Stimulated activated CD4-positive, alpha-beta T cell treated with anti-CD3 and anti-CD28 coated beads, Interleukin-4, amount 100 ng/mL, for 4 hours (primary cell): ENCODE data around the gene ARHGAP24.

Source experiments
- DNase-seq, 2 experiments: peaks; one replicate each; pipeline ENCODE4 v3.0.0-alpha.2; 2020

Gene ARHGAP24

DNA sequence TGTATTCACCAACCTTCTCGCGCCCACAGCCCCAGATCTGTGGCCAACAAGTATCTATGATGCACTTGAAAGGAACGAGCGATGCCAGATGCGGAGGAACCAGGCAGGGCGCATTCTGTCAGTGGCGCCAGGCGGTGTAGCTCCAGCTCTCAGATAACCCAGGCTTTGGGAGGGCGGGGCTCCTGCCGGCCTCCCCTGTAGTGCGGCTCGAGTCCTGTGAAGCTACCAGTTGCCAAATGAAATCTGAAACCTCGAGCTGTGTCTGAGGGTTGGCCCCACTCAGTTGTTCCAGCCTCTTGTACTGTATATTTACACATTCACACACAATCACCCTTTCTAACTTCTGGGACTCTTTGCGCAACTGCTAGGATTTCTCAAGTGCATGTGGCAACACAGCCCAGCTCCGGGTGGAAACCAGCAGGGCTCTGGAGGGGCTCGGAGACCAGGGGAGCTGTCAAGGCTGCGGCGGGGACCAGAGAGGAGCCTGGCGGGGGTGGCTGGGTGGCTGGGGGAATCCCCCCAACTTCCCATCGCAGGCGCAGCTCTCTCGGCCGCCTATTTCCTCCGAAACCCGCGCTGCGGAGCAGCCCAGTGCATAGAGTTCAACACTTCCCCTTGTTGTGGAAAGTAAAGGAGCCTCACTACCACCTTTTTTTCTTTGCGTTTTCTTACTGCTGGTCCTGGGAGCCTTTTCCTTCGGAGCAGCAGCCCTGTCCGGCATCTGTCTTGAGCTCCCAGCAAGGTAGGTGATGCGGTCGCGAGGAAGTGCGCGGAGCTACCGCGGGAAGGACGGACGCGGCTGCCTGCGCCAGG is at the start of gene ARHGAP24:
Gene ARHGAP24, plus strand, starts transcription at position 333 of the 813 bp plus-strand sequence.
- no peak for DNase-seq

DNA sequence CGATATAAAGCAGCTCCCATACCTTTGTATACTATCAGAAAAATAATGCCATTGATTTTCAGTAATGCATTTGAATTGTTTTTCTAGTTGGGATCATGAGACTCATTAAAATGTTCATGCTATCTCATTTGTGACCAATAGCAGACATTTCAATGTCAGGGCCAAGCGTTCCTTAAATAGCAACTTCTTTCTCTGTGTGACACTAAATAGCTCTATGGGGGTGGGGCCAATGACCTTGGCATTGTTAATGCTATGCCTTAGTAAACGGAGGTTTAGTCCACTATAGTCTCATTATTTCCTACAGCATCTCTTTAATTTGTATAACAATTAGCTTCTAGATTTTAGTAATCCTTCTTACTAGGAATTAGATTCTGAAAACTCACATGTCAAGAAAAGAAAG is 48.6 kb upstream of the ARHGAP24 start:
- no peak for DNase-seq

DNA sequence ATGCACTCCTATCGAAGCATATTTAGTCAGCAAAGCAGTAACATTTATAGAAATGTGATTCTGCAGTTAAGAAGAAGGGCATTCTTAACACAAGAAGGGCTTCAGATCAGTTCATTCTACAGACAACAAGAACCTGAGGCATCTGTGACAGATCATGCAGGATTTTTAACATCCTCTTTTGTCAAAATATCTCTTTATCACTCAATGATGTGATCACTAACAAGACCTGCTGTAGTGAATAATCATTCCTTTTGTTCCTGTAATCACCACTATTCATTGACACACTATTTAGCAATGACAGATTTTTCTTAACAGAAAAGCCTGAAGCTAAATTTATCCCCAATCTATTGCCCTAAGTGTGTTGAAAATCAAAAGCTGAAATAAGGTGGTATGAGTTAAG is 47.8 kb upstream of the ARHGAP24 start:
- DNase-seq = no peak

- DNase-seq = no peak
These were observed 44.7 kb upstream of the ARHGAP24 start for GRCh38 chr4:85430226-85430625.

- no peak for DNase-seq
These were observed 44.3 kb upstream of the ARHGAP24 start for GRCh38 chr4:85430697-85431096.

GRCh38 chr4:85431156-85431555 is 43.8 kb upstream of the ARHGAP24 start:
- DNase-seq = no peak

DNA sequence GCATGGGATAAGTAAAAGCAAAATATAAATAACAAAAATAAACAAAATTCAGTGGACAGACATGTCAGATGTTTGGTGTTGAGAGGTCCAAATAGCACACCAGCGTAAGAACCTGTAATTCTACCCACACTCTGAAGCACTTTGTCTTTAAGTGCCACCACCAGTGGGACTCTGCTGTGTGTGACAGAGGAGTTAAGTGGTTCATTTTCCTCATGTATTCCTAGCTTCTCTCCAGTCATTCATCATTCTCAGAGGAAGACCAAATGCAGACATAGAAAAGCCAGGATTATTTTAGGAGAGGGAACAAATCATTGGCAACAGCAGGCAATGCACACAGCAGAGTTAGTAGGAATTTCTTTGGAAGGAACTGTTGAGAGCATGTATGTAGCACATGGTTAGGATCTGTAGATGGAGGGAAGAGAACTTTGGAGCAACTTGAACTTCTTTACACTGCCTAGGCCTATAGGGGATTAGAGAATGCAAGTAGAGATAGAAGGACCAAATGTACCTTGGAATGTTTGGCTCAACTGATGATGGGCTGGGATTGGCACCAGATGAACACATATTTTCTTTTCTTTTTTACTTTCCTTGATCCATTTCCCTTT is 43.0 kb upstream of the ARHGAP24 start:
- DNase-seq = no peak

GRCh38 chr4:85445050-85445639 is 29.8 kb upstream of the ARHGAP24 start:
- no peak for DNase-seq

DNA sequence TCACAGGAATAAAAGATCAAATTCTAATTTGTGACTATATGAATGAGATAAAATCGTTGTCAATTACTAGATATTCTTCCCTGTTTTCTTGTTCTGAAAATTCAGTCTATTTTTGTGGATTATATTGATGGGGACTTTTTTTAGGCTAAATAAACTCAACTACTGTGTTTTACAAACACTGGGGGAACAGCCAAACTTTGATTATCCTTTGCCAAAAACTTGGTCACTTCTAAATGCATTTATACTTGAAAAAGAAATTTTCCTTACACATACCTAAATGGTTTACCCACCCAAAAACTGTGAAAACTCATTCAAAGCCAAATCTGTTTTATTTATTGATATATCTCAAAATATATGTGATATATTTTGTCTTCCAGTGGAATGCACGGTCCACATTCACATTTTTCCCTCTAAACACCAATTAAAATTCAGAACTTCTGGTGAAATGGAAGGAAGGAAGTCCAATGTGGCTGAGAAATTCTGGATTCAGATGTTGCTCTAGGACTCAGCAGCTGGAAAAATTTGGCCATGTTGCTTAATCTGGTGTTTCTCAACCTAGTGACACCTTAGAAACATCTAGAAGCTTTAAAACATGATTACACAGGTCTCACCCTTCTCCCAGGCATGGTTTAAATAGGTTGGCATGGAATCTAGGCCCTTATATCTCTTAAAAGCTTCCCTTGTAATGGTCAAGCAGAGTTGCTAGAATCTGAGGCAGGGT is 28.6 kb upstream of the ARHGAP24 start:
- DNase-seq = no peak

GRCh38 chr4:85448906-85449890 is 25.8 kb upstream of the ARHGAP24 start:
- no peak for DNase-seq

- DNase-seq = no peak
These were observed 22.8 kb upstream of the ARHGAP24 start for GRCh38 chr4:85452058-85452731.

DNA sequence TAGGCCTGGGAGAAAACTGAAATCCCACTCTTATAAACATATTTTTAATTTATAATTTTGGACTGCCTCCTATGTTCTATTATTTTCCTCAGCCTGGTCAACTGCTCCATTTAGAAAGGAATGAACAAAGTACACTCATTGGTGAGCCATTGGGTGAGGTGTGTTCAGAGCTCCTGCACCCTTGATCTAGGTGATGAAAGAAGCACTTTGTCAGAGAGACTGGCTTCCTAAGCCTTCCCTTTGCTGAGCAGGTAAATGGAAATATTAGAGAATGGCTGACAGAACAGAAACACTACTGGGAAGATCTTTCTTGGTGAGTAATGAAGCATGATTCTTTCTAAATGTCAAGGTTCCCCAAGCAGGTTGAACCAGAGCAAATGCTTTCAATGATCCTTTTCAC is 19.0 kb upstream of the ARHGAP24 start:
- no peak for DNase-seq

DNA sequence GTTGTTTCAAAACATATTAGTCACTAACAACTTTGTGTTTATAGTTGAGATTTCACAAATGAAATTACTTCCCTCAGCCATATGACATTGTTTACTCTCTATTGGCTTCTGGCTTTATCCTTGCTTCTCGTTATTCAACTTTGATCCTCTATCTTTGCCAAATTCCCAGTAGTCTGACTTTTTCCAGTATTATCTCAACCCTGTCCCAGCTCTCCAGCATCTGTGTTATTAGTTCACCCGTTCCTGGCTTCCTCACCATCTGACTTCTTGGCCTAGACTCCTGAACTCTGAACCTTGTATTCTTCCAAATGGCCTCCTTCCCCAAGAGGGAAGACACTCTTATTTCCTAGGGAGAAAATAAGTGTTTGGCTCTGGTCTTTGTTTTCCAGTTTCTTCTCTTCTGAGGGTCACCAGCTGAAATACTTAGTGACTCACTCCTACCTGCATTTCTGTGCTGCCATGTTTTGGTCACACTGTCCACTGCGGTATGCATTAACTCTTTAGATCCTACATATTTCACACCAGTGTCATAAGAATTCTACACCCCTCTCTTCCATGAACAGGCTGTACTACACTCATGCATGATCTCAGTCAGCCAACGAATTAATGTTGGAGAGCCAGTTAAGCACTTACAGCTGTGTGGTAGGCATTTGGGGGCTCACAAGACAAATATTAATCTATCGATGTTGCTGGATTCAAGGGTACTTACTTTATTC is 17.0 kb upstream of the ARHGAP24 start:
- no peak for DNase-seq

GRCh38 chr4:85459736-85460135 is 15.2 kb upstream of the ARHGAP24 start:
- no peak for DNase-seq

- no peak for DNase-seq
These were observed 594 bp upstream of the ARHGAP24 start for GRCh38 chr4:85474356-85474755.

- DNase-seq = no peak
These were observed 782 bp downstream of the ARHGAP24 start for GRCh38 chr4:85475631-85476233.

- DNase-seq = no peak
These were observed 1.4 kb downstream of the ARHGAP24 start for GRCh38 chr4:85476381-85476780.

- no peak for DNase-seq
These were observed 2.6 kb downstream of the ARHGAP24 start for GRCh38 chr4:85477534-85477933.

DNA sequence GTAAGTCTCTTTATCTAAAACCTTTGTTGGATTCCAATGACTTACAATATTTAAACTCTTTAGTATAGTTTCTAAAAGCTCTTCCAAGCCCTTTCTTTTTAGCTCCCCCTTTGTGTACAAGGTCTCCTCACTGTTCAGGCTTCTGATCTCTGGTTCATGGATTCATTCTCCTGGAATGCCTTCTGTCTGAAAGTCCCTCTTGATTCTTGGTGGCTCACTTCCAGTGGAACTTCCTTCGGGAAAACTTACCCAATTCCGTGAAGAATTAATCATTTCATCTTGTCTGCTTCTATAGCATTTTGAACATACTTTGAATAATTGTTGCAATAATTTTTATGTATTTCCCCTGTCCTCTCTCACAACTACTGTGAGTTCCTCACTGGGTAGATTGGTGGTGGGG is 3.6 kb downstream of the ARHGAP24 start:
- DNase-seq = no peak

DNA sequence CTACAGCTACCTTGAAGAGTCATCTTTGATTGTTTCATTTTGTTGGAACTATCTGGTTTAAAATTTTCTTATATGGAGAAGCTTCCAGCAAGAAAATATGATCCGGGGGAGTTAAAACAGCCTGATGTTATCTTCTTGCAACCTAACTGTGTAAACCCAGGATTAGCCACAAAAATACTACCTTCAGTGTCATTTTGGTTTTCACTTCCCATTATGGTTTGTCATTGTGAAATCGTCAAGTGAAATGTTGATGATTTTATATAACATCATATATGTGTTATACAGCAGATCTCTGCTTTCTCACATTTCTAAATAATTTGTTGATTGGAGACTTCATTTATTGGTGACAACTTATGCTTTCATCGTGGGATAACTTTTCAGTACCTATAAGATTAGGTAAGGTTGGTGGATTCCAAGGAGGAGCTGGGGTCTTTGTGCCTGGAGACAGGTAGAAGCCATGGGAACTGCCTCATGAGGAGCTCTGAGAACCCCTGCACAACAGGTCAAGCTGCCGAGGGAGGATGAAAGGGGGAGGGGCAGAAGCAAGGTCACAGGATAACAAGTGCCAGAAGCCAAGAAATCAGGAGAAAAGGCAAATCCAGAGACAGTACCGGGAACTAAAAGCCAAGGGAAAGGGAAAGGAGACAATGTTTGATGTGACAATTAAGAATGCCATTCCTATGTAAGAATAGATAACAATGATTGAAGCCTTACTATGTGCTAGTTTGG is 7.2 kb downstream of the ARHGAP24 start:
- no peak for DNase-seq
